GM19035 (cell line): Measurements from ENCODE around the gene AHCTF1.

Experiments used
- ATAC-seq: cut with Tn5 transposase; IDR thresholded peaks from one replicate; pipeline ENCODE4 v1.9.1; 2021; ENCODE audit not compliant: unreplicated experiment

Gene AHCTF1, protein sequence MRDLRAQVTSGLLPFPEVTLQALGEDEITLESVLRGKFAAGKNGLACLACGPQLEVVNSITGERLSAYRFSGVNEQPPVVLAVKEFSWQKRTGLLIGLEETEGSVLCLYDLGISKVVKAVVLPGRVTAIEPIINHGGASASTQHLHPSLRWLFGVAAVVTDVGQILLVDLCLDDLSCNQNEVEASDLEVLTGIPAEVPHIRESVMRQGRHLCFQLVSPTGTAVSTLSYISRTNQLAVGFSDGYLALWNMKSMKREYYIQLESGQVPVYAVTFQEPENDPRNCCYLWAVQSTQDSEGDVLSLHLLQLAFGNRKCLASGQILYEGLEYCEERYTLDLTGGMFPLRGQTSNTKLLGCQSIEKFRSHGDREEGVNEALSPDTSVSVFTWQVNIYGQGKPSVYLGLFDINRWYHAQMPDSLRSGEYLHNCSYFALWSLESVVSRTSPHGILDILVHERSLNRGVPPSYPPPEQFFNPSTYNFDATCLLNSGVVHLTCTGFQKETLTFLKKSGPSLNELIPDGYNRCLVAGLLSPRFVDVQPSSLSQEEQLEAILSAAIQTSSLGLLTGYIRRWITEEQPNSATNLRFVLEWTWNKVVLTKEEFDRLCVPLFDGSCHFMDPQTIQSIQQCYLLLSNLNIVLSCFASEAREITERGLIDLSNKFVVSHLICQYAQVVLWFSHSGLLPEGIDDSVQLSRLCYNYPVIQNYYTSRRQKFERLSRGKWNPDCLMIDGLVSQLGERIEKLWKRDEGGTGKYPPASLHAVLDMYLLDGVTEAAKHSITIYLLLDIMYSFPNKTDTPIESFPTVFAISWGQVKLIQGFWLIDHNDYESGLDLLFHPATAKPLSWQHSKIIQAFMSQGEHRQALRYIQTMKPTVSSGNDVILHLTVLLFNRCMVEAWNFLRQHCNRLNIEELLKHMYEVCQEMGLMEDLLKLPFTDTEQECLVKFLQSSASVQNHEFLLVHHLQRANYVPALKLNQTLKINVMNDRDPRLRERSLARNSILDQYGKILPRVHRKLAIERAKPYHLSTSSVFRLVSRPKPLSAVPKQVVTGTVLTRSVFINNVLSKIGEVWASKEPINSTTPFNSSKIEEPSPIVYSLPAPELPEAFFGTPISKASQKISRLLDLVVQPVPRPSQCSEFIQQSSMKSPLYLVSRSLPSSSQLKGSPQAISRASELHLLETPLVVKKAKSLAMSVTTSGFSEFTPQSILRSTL (N-terminal part only)

DNA sequence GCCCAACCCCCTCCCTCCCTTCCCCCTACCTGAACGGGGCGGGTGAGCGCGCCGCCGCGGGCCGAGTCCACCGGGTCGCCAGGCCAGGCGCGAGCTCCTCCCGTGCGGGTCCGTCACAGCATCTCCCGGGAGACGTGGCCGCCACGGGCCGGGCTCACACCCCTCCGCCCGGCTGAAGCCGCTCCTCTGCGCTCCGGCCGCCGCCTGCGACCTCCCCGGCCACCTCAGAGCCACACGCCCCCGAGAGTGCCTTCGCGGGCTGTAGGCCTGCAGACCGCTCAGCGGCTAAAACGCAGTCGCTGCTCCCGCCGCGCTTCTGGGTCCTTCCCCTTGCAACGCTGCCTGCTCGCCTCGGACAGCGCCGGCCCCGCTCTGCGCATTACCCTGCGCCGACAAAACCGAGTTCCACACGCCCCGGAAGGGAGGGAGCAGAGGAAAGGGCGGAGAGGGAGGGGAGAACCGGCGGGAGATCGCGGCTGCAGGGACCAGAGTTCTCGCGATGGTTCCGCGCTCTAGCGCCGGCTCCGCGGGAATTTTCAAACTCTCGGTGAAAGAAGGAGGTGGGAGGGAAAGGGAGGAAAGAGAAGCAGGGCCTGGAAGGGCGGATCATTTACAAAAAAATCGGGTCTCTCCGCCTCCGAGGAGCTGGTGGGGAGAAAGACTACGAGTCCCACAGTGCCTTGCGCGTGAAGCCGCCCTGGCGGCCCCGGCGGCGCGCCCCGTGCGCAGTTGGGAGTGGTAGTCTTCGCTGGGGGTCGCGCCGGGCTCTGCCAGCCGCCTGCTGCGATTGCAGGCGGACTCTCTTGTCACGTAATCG is at the start of gene AHCTF1:
Gene AHCTF1, minus strand, starts transcription at position 400 of the 817 bp plus-strand sequence. CDS start 13,578 bp downstream, outside the sequence.
- peak; percentile 89 for ATAC-seq

DNA sequence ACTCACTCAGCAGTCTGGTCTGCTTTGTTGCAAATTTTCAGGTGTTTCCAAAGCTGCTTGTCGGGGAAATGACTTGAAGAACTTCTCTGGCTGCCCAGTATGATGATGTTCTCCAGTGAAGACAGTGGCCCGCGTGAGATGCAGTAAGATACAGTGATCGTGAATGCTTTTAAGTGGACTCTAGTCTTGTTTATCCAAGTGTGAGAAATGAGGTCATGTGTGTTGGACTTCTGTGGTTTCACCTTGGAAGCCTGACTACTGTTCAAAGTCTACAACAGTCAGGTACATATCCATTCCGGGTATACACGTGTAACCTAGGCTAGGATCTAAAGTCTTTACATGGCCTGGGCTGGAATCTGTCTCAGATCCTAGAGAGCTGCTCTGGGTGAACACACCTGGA is 47.0 kb upstream of the AHCTF1 start:
- ATAC-seq: no peak

DNA sequence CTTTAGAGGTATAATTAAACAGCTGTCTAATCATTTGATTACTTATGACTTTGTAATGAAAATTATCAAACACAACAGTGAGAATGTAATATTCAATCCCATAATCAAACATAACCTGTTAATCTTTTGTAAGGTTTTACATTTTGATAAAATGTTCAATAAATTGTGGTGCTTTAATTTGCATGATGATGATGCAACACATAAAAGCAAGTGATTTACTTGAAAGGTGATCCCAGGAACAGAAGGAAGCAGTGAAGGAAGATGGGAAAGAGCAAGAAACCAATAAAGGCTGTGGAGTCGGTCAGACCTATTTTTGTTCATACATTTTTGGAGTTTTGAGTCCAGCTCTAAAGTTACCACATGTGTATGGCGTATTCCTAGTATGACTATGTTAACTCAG is 46.5 kb upstream of the AHCTF1 start:
- no peak for ATAC-seq

DNA sequence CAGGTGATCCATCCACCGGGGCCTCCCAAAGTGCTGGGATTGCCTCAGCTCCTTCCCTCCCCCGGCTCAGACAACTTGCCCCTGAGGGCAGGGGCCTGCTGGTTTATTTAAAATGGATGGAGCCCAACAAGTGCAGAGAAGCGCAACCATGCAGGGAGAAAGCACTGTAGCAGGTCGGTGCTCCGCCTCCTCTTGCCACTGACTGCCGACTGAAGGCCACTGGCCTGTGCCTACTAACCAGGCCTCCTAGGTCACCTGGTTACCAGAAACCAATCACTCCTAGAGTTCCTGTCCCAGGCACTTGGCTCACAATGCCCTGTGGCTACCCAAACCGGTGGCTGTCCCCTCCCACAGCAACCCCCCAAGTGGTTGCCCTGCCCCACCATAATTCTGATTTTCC is 40.2 kb upstream of the AHCTF1 start:
- no peak for ATAC-seq

DNA sequence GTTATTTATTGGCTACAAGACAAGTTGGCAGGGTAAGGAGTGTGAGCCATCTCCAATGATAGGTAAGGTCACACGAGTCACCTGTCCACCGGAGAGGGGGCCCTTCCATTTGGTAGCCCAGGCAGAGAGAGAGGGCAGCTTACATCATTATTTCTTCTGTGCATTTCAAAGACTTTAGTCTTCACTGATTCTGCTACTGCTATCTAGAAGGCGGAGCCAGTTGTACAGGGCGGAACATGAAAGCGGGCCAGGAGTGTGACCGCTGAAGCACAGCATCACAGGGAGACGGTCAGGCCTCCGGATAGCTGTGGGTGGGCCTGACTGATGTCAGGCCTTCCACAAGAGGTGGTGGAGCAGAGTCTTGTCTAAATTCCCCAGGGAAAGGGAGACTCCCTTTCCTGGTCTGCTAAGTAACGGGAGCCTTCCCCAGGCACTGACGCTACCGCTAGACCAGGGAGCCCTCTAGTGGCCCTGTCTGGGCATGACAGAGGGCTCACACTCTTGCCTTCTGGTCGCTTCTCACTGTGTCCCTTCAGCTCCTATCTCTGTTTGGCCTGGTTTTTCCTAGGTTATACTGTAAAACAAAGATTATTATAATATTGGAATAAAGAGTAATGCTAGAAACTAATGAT is 39.5 kb upstream of the AHCTF1 start:
- no peak for ATAC-seq

DNA sequence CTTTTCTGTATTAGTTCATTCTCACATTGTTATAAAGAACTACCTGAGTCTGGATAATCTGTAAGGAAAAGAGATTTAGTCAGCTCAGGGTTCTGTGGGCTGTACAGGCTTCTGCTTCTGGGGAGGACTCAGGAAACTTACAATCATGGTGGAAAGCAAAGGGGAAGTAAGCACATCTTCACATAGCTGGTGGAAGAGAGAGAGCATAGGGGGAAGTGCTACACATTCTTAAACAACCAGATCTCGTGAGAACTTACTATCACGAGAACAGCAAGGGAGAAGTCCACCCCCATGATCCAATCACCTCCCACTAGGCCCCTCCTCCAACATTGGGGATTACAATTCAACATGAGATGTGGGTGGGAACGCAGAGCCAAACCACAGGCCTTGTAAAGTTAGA is 37.9 kb upstream of the AHCTF1 start:
- no peak for ATAC-seq

DNA sequence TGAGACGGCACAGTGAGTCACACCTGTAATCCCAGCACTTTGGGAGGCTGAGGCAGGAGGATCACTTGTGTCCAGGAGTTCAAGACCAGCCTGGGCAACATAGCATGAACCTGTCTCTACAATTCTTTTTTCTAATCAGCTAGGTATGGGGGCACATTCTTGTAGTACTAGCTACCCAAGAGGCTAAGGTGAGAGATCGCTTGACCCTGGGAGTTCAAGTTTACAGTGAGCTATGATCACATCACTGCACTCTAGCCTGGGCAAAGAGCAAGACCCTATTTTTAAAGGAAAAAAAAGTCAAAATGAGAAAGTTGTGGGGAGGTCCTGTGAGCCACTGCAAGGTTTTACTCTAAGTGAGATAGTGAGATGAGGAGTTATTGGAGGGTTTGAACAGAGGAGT is 34.8 kb upstream of the AHCTF1 start:
- no peak for ATAC-seq

DNA sequence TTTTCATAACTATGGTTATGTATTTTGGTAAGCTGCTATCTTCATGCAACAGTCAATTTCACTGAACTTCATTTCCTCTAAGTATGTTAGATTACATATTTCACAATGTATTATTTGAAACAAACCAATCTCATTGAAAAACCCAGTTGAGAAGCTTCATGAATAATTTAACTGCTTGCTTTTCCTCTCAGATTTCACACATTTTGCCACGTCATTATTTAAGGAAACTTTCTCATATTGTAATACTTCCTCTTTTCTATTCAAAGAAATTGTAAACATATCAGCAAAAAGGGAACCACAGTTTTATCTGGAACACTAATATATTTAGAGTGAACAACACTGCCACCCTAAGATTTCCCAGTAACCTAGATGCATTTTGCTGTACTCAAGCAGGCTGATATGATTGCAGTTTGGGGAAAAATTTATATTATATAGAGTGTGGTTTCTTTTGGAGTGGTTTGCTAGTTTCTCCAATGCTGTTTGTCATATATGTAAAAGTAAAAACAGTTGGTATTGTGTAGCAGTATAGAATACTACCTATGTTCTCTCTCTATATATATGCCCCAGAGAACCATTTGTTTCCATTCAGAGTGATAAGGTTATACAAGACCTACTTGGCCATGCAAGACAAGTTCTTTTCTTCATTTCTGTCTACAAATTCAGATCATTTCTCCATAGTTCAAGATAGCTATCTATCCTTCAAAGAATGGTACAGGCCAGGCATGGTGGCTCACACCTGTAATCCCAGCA is 28.4 kb upstream of the AHCTF1 start:
- no peak for ATAC-seq

DNA sequence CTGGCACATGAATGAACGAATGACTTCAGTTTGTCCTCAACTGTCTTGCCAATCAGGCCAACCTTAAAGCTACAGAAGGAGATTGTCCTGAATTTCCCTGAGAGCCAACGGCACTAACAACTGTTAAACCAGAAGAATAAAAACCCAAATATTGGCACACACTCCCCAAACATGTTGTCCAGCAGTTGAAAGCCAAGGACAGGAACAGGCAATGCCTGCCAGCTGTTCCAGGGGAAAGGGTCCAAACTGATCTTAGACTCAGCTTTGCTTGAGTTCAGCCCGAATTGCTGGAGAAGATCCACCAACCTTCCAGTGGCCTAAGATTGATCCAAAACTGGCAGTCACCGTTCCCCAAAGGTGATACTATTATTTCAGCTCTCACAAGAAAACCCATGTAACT is 22.4 kb upstream of the AHCTF1 start:
- no peak for ATAC-seq

DNA sequence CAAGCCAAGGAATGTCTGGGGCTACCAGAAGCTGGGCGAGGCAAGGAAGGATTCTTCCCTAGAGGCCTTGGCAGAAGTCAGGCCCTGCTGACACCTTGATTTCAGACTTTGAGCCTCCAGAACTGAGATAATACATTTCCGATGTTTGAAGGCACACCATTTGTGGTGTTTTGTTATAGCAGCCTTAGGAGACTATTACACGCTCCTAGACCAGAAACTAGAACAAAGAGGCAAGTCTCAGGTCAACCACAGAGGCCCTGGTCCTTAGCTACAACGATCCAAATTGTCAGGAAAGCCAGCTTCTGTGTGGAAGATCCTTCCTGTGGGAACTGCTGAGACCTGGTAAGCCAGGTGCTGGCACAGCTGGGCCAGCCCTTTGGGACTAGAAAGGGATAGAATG is 19.7 kb upstream of the AHCTF1 start:
- ATAC-seq: no peak

DNA sequence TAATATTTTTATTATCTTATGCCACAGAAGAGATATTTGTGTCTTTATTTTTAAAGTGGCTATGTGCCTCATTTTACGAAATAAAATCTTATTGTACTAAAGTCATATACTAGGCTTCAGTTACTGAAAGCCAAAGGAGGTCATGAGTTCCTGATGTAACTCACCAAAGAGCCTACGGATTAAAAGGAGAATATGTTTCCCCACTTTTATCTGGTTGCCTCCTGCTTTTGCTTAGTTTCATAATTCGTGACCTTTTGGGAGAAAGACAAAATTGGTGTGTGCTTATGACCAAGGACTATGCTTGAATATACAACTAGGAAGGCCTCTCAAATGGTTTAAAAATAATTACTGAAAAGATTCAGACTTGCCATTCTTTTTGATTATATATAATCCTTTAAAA is 18.2 kb upstream of the AHCTF1 start:
- no peak for ATAC-seq

DNA sequence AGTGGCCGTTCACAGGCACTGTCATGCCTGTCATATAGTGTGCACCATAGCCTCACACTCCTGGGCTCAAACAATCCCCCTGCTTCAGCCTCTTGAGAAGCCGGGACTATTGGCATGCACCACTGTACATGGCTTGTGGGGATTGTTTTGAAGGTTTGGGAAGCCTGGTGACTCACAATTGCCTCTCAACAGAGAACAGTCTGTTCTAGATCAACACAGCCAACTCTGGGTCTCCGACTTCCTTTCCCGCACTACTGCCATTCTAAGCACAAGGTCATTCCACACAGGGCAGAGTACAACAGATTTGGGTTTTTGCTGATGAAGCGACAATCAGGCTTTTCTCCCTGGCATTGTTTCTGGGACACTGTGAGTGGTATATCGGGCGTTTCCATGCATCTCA is 15.5 kb upstream of the AHCTF1 start:
- ATAC-seq: no peak

DNA sequence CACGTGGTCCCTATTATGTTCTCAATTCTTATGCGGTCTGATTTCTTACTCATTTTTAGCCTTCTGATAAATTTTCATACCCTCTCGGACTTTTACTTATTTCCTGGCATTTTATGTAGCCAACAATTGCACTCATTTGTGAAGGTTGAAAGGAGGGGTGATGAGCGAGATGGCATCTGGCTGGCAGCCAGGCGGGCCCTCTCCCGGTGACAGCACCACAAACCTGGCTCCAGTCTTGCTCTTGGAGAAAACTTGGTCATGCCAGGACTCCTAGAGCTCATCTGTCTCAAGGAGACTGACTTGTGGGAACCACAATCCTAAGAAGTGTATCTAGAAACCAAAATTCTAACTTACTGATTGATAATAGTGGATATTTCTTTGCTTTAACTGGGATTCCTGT is 14.6 kb upstream of the AHCTF1 start:
- ATAC-seq: no peak

DNA sequence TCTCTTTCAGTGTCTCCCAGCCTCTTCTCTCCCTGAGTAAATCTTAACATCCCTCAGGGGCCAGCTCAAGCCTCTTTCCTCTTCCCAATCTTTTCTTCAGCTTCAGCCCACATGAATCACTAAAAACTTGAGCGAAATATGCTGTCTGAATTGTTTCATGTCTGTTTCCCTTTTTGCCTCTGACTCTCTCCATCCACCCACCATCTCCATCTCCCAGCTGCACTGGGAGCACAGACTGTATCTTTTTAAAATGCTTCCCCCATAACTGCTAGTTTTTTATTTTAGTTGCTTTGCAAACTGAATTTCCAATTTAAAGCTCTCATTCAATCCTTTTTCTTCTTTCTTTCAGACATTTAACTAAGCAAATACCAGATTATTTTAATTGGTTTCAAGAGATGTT is 3.0 kb upstream of the AHCTF1 start:
- ATAC-seq: no peak

DNA sequence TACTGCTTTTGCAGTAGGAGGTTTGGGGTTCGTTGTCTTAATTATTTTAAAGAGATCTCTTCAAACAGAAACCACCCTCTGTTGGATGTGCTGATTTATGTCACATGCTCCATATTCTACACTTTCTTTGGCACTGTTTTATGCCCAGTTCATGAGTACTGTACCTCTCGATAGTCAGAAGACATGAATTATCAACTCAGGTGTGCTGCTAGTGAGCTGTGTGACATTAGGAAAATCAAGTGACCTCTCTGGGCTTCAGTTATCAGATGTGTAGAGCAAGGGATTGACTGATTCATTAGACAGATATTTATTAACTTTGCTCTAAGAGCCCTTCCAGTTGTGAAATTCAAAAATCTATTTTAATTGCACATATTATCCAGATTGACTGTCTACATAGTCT is 2.1 kb upstream of the AHCTF1 start:
- no peak for ATAC-seq

DNA sequence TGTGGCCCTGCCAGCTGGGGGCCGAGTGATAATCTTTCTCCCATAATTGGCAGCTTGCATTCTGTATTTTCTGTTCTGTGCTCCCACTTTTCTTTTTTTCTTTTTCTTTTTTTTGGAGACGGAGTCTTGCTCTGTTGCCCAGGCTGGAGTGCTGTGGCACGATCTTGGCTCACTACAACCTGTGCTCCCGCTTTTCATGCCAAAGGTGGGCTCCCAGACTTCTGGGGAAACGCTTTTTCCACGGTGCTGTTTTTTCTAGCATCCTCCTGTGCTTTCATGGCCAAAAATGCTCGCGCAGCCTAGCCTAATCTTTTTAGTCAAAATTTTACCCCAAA is 585 bp upstream of the AHCTF1 start:
- no peak for ATAC-seq

DNA sequence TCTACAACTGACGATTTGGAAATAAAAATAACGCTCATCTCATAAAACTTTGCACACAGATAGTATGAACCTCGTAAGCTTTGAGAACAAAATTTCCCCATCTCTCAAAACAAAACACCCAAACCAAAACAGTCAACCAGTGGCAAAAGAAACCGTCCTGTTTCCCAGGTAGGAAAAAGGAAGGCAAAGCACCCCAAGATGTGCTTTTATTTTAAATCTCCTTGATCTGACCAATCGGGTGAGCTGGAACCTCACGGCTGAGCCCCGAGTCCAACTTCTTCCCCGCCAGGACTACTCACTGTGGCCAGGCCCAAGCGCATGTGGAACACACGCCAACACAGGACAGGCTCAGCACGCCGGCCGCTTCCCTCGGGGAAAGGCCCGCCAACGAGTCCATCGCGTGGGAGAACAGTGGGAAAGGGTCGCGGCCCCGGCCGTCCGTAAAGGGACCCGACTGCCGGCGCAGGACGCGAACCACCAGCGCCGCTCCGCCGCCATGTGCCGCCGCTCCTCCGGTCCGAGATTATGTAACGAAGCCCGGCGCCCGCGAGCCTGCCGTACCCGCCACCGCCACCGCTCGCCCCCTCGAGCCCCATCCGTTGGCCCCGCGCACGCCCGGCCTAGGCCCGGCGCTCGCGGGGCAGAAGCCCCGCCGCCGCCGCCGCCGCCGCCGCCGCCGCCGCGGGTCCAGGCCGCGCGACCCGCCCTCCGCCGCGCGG is 759 bp downstream of the AHCTF1 start:
- peak; percentile 25 for ATAC-seq

DNA sequence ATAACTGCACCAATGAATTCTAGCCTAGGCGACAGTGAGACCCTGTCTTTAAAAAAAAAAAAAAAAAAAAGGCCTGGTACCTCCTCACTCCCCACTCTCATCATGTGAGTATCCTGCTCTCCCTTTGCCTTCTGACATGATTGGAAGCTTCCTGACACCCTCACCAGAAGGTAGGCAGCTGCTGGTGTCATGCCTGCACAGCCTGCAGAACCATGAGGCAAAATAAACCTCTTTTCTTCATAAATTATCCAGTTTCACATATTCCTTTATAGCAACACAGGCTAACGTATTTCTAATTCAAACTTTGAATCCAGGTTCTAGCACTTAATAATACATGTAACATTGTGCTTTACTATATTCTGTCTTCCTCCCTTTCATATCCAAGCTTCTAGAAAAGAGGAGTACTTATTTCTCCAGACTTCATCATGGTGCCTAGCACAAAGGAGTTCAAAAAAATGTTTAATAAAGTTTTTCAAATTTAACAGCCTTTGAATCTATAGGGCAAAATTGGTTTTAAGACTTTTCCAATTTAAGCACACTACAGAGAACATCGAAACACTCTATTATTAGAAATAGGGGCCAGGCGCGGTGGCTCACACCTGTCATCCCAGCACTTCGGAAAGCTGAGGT is 5.6 kb downstream of the AHCTF1 start:
- no peak for ATAC-seq

DNA sequence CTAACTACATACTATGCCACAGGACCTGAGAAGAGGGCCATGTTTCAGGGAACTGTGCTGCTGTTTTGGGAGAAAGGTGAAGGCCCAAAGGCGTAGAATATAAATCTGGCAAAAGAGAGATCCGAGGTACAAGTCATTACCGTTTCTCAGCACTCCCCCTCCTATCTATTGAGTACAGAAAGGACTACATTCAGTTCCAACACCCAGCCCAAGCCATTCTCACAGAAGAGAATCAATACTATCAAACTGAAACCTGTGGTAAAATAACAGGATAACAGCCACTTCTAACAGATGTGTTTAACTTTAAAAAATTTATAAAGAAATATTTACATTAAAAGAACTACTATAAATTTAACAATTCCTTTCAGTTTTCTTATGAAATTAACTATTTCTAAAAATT is 7.8 kb downstream of the AHCTF1 start:
- ATAC-seq: no peak
